GM20431 (cell line): ENCODE data around the gene RPA3.

Experiments used
- in situ Hi-C: fragments of 300-500 bp; cut with MseI, MboI; formaldehyde crosslinking; loops from one replicate; pipeline ENCODE4 v1.15.0; 2020; ENCODE audit warnings: low sequenced_read_pairs; ENCODE audit not compliant: unreplicated experiment

The RPA3 gene

GRCh38 chr7:7718492-7718891, at the start of gene RPA3:
RPA3 (minus strand) TSS chr7:7718607; CDS start chr7:7640418, 78,189 bp downstream.
- in situ Hi-C loops: no loop called here

- in situ Hi-C loops: loop anchor here (25.0 kb wide), 1 partner anchor 446 kb away; no protein-coding TSS in a partner anchor
These were observed 48.3 kb upstream of the RPA3 start for GRCh38 chr7:7766671-7767070.

- in situ Hi-C loops: loop anchor here (25.0 kb wide), 1 partner anchor 447 kb away; no protein-coding TSS in a partner anchor
These were observed 47.0 kb upstream of the RPA3 start for GRCh38 chr7:7765422-7765821.

- in situ Hi-C loops: loop anchor here (25.0 kb wide), 1 partner anchor 448 kb away; no protein-coding TSS in a partner anchor
These were observed 46.4 kb upstream of the RPA3 start for GRCh38 chr7:7764520-7765396.

GRCh38 chr7:7761974-7762779, 43.8 kb upstream of the RPA3 start:
- in situ Hi-C loops: loop anchor here (25.0 kb wide), 1 partner anchor 450 kb away; no protein-coding TSS in a partner anchor

GRCh38 chr7:7761340-7761973, 43.0 kb upstream of the RPA3 start:
- in situ Hi-C loops: loop anchor here (25.0 kb wide), 1 partner anchor 451 kb away; no protein-coding TSS in a partner anchor

- in situ Hi-C loops: loop anchor here (25.0 kb wide), 1 partner anchor 455 kb away; no protein-coding TSS in a partner anchor
These were observed 39.2 kb upstream of the RPA3 start for GRCh38 chr7:7757576-7757975.

- in situ Hi-C loops: loop anchor here (25.0 kb wide), 1 partner anchor 456 kb away; no protein-coding TSS in a partner anchor
These were observed 38.2 kb upstream of the RPA3 start for GRCh38 chr7:7756577-7756976.

- in situ Hi-C loops: loop anchor here (25.0 kb wide), 1 partner anchor 461 kb away; no protein-coding TSS in a partner anchor
These were observed 33.1 kb upstream of the RPA3 start for GRCh38 chr7:7751243-7752092.

- in situ Hi-C loops: loop anchor here (25.0 kb wide), 1 partner anchor 462 kb away; no protein-coding TSS in a partner anchor
These were observed 32.3 kb upstream of the RPA3 start for GRCh38 chr7:7750571-7751242.

- in situ Hi-C loops: no loop called here
These were observed 28.1 kb upstream of the RPA3 start for GRCh38 chr7:7746458-7746857.

GRCh38 chr7:7745966-7746365, 27.6 kb upstream of the RPA3 start:
- in situ Hi-C loops: no loop called here

GRCh38 chr7:7745258-7745657, 26.9 kb upstream of the RPA3 start:
- in situ Hi-C loops: no loop called here

GRCh38 chr7:7742223-7742622, 23.8 kb upstream of the RPA3 start:
- in situ Hi-C loops: no loop called here

GRCh38 chr7:7740037-7740355, 21.6 kb upstream of the RPA3 start:
- in situ Hi-C loops: no loop called here

- in situ Hi-C loops: no loop called here
These were observed 21.0 kb upstream of the RPA3 start for GRCh38 chr7:7739204-7740036.

GRCh38 chr7:7738622-7739021, 20.2 kb upstream of the RPA3 start:
- in situ Hi-C loops: no loop called here

GRCh38 chr7:7738177-7738576, 19.8 kb upstream of the RPA3 start:
- in situ Hi-C loops: no loop called here
